Endothelial cell of umbilical vein (primary cell): Measurements from ENCODE around the gene USH2A.

Source experiments
- EZH2 ChIP-seq: IDR thresholded peaks from 2 replicates; pipeline ENCODE4 v1.6.1; 2012; ENCODE audit warnings: borderline replicate concordance, low read depth, mild to moderate bottlenecking, moderate library complexity, low read length, inconsistent platforms; ENCODE audit not compliant: severe bottlenecking
- JUN ChIP-seq: IDR thresholded peaks from 2 replicates; pipeline ENCODE4 v1.6.1; 2011; ENCODE audit warnings: borderline replicate concordance, low read depth; ENCODE audit not compliant: insufficient read length, insufficient read depth
- POLR2A ChIP-seq: IDR thresholded peaks from 2 replicates; pipeline ENCODE4 v1.6.1; 2012; ENCODE audit warnings: low read depth, mild to moderate bottlenecking, control low read depth, low read length
- POLR2AphosphoS5 ChIP-seq: IDR thresholded peaks from 2 replicates; pipeline ENCODE4 v1.6.1; 2012; ENCODE audit warnings: low read depth, mild to moderate bottlenecking, control low read depth, low read length, moderate library complexity; ENCODE audit not compliant: insufficient read depth
- TF ChIP-seq, protein P1 (sequence below), 2 donors: IDR thresholded peaks; 1 replicate in 1 of 2; 2 replicates in 1 of 2; pipeline ENCODE4 v1.5.1; 2011; ENCODE audit warnings: low read length in 2 of 2, mild to moderate bottlenecking in 2 of 2, moderate library complexity in 2 of 2, control low read depth in 1 of 2, inconsistent platforms in 1 of 2, low read depth in 1 of 2; ENCODE audit not compliant: insufficient read depth in 1 of 2; ENCODE audit errors: extremely low read depth in 1 of 2
- TF ChIP-seq, protein P2 (sequence below): IDR thresholded peaks from 2 replicates; pipeline ENCODE4 v1.6.1; 2011; ENCODE audit not compliant: insufficient read depth, insufficient read length

DNA sequence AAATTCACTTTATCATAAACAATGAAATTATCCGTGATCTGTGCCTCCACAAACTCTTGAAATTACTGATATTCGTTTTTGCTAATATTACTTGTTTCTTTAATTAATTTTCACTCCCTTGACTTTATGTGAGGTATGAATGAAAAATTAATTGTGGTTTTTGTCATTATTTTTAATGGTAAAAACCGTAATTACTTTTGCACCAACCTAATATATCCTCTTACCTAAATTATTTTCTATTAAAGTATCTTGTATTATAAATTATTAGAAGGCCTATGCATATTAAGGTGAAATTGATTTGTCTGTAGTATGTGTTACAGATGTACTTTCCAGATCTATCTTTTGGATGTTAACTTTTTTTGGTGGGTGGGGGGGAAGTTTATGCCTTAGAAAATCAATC is 540.2 kb downstream of the USH2A start:
- TF ChIP-seq, protein P1, sequence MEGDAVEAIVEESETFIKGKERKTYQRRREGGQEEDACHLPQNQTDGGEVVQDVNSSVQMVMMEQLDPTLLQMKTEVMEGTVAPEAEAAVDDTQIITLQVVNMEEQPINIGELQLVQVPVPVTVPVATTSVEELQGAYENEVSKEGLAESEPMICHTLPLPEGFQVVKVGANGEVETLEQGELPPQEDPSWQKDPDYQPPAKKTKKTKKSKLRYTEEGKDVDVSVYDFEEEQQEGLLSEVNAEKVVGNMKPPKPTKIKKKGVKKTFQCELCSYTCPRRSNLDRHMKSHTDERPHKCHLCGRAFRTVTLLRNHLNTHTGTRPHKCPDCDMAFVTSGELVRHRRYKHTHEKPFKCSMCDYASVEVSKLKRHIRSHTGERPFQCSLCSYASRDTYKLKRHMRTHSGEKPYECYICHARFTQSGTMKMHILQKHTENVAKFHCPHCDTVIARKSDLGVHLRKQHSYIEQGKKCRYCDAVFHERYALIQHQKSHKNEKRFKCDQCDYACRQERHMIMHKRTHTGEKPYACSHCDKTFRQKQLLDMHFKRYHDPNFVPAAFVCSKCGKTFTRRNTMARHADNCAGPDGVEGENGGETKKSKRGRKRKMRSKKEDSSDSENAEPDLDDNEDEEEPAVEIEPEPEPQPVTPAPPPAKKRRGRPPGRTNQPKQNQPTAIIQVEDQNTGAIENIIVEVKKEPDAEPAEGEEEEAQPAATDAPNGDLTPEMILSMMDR (IDR thresholded peaks at IDR 0.05; ENCODE audit: extremely low read depth in 1 of 2, insufficient read depth in 1 of 2, low read depth in 1 of 2, low read length in 2 of 2) = no peak
- TF ChIP-seq POLR2AphosphoS5 = no peak
- TF ChIP-seq, protein P2, sequence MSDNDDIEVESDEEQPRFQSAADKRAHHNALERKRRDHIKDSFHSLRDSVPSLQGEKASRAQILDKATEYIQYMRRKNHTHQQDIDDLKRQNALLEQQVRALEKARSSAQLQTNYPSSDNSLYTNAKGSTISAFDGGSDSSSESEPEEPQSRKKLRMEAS = no peak
- TF ChIP-seq EZH2 = no peak
- no peak for TF ChIP-seq POLR2A
- no peak for TF ChIP-seq JUN
